SK-N-SH treated with all-trans-retinoic acid at 6 μM for 48 hours (cell line): ENCODE measurements around the gene CHMP1A.

Experiments used
- ATAC-seq: fragments of 200-7000 bp; cut with Tn5 transposase; 3 replicates; pipeline ENCODE4 v1.9.1; 2020; ENCODE audit warnings: mild to moderate bottlenecking, moderate library complexity
- ARNTL ChIP-seq: fragments of 450-650 bp; formaldehyde crosslinking; IDR thresholded peaks from 2 replicates; pipeline ENCODE4 v1.5.0; 2020; ENCODE audit warnings: low read depth, mild to moderate bottlenecking, moderate library complexity, borderline replicate concordance
- BACH2 ChIP-seq: fragments of 250-450 bp; sonication (Bioruptor Pico); IDR thresholded peaks from 2 replicates; pipeline ENCODE4 v1.9.0; 2021; ENCODE audit warnings: mild to moderate bottlenecking, borderline replicate concordance
- CSDC2 ChIP-seq: fragments of 250-450 bp; sonication (Bioruptor Pico); IDR thresholded peaks from 2 replicates; pipeline ENCODE4 v1.5.0; 2020; ENCODE audit warnings: mild to moderate bottlenecking, moderate library complexity
- ESRRG ChIP-seq: fragments of 250-450 bp; sonication (Bioruptor Pico); IDR thresholded peaks from 2 replicates; pipeline ENCODE4 v1.6.1; 2021; ENCODE audit warnings: mild to moderate bottlenecking
- GLIS3 ChIP-seq: fragments of 250-450 bp; sonication (Bioruptor Pico); IDR thresholded peaks from 2 replicates; pipeline ENCODE4 v1.5.0; 2020; ENCODE audit warnings: mild to moderate bottlenecking, moderate library complexity
- OSR1 ChIP-seq: fragments of 250-450 bp; sonication (Bioruptor Pico); IDR thresholded peaks from 2 replicates; pipeline ENCODE4 v1.8.0; 2022; ENCODE audit warnings: moderate library complexity, mild to moderate bottlenecking, inconsistent platforms
- PATZ1 ChIP-seq: fragments of 250-450 bp; sonication (Bioruptor Pico); IDR thresholded peaks from 2 replicates; pipeline ENCODE4 v1.8.0; 2020; ENCODE audit warnings: mild to moderate bottlenecking, moderate library complexity, borderline replicate concordance
- PPARA ChIP-seq: fragments of 250-450 bp; sonication (Bioruptor Pico); IDR thresholded peaks from 2 replicates; pipeline ENCODE4 v1.5.0; 2020; ENCODE audit warnings: mild to moderate bottlenecking, borderline replicate concordance
- RARB ChIP-seq: fragments of 250-450 bp; sonication (Bioruptor Pico); IDR thresholded peaks from 2 replicates; pipeline ENCODE4 v1.8.0; 2021; ENCODE audit warnings: mild to moderate bottlenecking, moderate library complexity
- TCF4 ChIP-seq: fragments of 250-450 bp; sonication (Bioruptor Pico); IDR thresholded peaks from 2 replicates; pipeline ENCODE4 v1.8.0; 2021; ENCODE audit warnings: mild to moderate bottlenecking, moderate library complexity, borderline replicate concordance
- TOX ChIP-seq: fragments of 250-450 bp; sonication (Bioruptor Pico); IDR thresholded peaks from 2 replicates; pipeline ENCODE4 v1.8.0; 2021; ENCODE audit warnings: mild to moderate bottlenecking, moderate library complexity, borderline replicate concordance
- TSHZ2 ChIP-seq: fragments of 250-450 bp; sonication (Bioruptor Pico); IDR thresholded peaks from 2 replicates; pipeline ENCODE4 v1.5.0; 2020; ENCODE audit warnings: mild to moderate bottlenecking, moderate library complexity
- ZC3H10 ChIP-seq: fragments of 250-450 bp; sonication (Bioruptor Pico); IDR thresholded peaks from 2 replicates; pipeline ENCODE4 v1.5.1; 2021; ENCODE audit warnings: mild to moderate bottlenecking, moderate library complexity
- ZFP3 ChIP-seq: fragments of 250-450 bp; sonication (Bioruptor Pico); IDR thresholded peaks from 2 replicates; pipeline ENCODE4 v1.5.0; 2020; ENCODE audit warnings: mild to moderate bottlenecking, moderate library complexity
- ZFP30 ChIP-seq: fragments of 450-650 bp; formaldehyde crosslinking; IDR thresholded peaks from 2 replicates; pipeline ENCODE4 v1.5.0; 2022; ENCODE audit warnings: mild to moderate bottlenecking, moderate library complexity
- ZNF565 ChIP-seq: fragments of 450-650 bp; formaldehyde crosslinking; conservative IDR thresholded peaks from 2 replicates; pipeline ENCODE4 v1.5.0; 2020; ENCODE audit warnings: low read depth, mild to moderate bottlenecking, moderate library complexity
- ZNF70 ChIP-seq: fragments of 450-650 bp; formaldehyde crosslinking; IDR thresholded peaks from 2 replicates; pipeline ENCODE4 v1.5.0; 2020; ENCODE audit warnings: mild to moderate bottlenecking, moderate library complexity
- TF ChIP-seq, protein P1 (sequence below): fragments of 250-450 bp; sonication (Bioruptor Pico); IDR thresholded peaks from 2 replicates; pipeline ENCODE4 v1.5.1; 2021; ENCODE audit warnings: mild to moderate bottlenecking, moderate library complexity
- TF ChIP-seq, protein P2 (sequence below): fragments of 250-450 bp; sonication (Bioruptor Pico); IDR thresholded peaks from 2 replicates; pipeline ENCODE4 v1.8.0; 2021; ENCODE audit warnings: low read depth, mild to moderate bottlenecking, moderate library complexity, borderline replicate concordance

CHMP1A gene

DNA sequence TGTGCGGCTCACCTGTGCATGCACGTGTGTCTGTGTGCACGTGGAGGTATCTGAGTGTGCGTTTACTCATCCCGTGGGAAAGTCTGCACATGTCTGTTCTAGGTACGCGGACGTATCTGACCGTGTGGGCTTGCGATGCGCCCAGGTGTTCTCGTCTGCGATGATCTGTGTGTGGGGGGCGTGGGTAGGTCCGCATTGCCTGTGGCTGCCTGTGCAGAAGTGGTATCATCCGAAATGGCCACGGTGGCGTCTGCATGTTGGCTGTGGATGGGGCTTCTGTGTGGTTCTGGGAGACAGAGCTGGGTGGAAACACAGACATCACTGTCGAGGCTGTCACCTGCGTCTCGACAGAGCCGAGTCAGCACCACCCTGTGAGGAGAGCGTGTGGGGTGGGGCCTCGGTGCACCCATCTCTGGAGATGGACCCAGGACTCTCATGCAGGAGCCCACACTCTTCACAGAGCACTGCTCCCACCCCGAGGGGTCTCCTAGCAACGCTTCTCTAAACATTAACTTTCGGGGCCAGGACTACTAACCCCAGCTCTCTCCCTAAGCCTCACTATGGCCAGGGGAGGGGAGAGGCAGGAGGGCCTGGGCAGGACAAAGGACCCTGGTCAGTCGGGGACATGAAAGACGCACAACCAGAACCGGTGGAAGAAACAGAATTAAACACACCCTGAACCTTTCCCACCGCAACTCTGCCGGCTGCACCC lies 35.7 kb downstream of the CHMP1A start:
- TF ChIP-seq ZFP3 (CRISPR knock-in tag) (no peak), ZNF70 (CRISPR knock-in tag) (no peak)
- ATAC-seq: no peak

GRCh38 chr16:89621136-89621697 lies 36.3 kb downstream of the CHMP1A start:
- TF ChIP-seq OSR1 (CRISPR knock-in tag) (no peak), ZNF565 (no peak), PPARA (CRISPR knock-in tag) (no peak), PATZ1 (CRISPR knock-in tag) (no peak), CSDC2 (CRISPR knock-in tag) (no peak), ZFP3 (CRISPR knock-in tag) (no peak), BACH2 (CRISPR knock-in tag) (no peak), TCF4 (CRISPR knock-in tag) (no peak), ESRRG (CRISPR knock-in tag) (no peak), GLIS3 (CRISPR knock-in tag) (no peak), ZNF70 (CRISPR knock-in tag) (no peak), RARB (CRISPR knock-in tag) (no peak), ARNTL (CRISPR knock-in tag) (no peak), TOX (CRISPR knock-in tag) (no peak), TSHZ2 (CRISPR knock-in tag) (no peak)
- ATAC-seq: no peak

DNA sequence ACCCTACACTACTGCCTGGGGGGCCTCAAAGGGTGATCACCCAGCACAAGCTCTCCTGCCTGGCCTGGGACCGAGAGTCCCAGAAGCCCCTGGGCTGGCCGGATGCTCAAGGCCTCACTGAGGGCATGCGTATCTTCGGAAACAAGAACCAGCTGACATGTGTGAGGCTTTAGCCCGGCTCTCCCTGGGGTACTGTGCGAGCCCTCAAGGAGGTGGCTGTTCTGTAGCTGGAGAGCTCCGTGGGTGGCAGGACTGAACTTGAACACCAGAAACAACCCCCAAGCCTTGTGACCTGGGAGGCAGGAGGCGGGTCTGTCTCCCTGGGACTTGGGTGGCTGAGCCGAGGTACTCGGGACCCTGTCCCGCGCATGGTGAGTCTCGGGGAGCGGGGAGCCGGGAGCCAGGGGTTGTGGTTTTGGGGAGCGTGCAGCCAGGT lies 37.1 kb downstream of the CHMP1A start:
- TF ChIP-seq TCF4 (CRISPR knock-in tag): no peak
- TF ChIP-seq ZC3H10 (CRISPR knock-in tag): no peak
- TF ChIP-seq BACH2 (CRISPR knock-in tag): no peak
- TF ChIP-seq, protein P1, sequence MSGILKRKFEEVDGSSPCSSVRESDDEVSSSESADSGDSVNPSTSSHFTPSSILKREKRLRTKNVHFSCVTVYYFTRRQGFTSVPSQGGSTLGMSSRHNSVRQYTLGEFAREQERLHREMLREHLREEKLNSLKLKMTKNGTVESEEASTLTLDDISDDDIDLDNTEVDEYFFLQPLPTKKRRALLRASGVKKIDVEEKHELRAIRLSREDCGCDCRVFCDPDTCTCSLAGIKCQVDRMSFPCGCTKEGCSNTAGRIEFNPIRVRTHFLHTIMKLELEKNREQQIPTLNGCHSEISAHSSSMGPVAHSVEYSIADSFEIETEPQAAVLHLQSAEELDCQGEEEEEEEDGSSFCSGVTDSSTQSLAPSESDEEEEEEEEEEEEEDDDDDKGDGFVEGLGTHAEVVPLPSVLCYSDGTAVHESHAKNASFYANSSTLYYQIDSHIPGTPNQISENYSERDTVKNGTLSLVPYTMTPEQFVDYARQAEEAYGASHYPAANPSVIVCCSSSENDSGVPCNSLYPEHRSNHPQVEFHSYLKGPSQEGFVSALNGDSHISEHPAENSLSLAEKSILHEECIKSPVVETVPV: no peak
- TF ChIP-seq, protein P2, sequence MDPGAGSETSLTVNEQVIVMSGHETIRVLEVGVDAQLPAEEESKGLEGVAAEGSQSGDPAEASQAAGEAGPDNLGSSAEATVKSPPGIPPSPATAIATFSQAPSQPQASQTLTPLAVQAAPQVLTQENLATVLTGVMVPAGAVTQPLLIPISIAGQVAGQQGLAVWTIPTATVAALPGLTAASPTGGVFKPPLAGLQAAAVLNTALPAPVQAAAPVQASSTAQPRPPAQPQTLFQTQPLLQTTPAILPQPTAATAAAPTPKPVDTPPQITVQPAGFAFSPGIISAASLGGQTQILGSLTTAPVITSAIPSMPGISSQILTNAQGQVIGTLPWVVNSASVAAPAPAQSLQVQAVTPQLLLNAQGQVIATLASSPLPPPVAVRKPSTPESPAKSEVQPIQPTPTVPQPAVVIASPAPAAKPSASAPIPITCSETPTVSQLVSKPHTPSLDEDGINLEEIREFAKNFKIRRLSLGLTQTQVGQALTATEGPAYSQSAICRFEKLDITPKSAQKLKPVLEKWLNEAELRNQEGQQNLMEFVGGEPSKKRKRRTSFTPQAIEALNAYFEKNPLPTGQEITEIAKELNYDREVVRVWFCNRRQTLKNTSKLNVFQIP: no peak
- no peak for TF ChIP-seq ZFP3 (CRISPR knock-in tag)
- no peak for TF ChIP-seq TSHZ2 (CRISPR knock-in tag)
- no peak for TF ChIP-seq TOX (CRISPR knock-in tag)
- no peak for TF ChIP-seq PPARA (CRISPR knock-in tag)
- TF ChIP-seq PATZ1 (CRISPR knock-in tag): no peak
- no peak for TF ChIP-seq ZNF565
- TF ChIP-seq ZFP30 (CRISPR knock-in tag): no peak
- no peak for ATAC-seq
